Fibroblast of skin of abdomen (primary cell): ENCODE data around the gene LAMA3.

ENCODE experiments used
- DNase-seq: peaks from one replicate; pipeline ENCODE4 v3.0.0-alpha.2; 2013

LAMA3 gene

DNA sequence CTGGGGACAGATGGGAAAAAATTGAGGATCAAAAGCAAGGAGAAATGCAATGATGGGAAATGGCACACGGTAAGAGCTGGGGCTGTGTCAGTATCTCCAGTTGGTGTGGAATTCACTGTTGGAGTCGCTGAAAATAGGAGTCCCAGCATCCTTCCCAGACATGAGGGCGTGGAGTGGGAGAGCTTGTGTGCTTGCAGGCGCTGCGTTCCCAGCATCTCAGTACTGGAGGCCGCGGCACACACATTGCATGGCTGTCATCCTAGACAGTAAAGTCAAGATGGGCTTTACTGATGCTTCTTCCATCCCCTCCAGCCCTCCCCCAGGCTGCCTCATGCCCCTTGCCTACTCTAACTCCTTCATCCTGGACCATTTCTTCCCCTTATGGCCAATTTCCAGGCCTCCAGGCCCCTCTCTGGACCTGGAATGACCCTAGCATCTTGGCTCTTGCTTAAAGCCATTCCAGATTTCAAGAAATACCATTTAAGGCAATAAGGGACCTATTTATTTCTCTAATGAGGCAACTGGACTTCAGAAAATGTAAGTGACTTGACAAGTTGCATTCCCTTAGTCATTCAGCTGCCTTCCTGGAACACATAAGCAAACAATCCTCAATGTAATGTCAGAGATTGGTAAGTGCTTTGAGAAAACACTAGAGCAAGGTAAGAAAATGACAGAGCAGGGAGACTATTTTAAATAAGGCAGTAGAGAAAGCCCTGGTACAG is 254.8 kb downstream of the LAMA3 start:
- peak; percentile 66 for DNase-seq

DNA sequence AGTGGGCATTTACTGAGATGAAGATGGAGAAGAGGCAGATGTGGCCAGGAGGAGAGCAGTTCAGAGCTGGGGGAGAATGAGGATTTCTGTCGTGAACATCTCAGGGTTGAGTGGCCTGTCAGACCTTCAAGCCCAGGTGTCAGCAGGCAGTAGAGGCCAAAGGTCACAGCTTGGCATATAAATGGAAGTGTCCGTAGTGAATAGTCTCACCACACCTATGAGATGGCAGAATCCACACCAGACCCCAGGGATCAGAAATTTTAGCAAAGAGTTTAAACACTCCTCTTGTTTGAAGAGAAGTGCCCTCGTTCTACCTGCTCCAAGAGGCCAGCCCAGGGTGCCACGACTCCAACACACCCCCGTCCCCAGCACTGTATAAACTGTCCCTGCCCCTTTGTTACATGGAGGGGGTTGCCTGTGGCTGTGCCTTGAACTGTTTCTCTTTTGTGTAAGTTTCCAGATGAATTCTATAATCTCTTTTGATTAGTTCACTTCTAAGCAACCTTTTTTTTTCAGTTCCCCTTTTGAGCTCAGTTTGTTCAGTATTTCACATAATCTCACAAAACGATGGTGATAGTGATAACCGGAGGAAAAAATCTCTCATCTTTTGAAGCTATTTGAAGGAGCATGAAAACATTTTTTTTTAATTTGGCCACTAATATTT is 256.3 kb downstream of the LAMA3 start:
- DNase-seq: no peak

DNA sequence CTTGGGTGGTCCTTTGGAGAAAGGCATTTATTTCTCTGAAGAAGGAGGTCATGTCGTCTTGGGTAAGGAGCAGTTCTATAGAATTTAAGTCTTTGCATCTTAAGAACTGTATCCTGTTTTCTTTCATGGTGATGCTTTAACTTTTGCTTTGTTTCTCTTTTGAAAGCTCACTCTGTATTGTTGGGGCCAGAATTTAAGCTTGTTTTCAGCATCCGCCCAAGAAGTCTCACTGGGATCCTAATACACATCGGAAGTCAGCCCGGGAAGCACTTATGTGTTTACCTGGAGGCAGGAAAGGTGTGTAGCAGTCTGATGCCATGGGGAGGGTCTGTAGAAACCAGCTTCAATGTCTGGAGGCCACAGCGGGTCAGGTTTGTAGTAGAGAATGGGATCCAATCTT is 260.6 kb downstream of the LAMA3 start:
- no peak for DNase-seq

DNA sequence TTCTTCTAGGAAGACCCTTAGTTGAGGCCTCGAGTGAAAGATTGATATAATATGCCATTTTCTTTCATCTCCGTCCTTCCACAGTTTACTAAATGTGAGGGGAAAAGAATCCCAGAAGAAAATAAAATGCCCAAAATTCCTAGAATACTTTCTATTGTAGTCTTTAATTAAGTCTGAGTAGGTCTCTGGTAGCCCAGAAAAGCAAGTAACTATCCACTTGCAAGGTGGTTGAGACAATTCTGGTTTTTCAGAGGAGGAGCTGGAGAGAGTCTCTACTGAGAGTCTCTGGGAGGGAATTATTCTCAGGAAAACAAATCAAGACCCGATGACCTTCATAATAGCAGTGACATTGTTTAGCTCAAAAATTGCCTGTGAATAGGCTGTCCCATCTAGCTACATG is 261.4 kb downstream of the LAMA3 start:
- DNase-seq: no peak

DNA sequence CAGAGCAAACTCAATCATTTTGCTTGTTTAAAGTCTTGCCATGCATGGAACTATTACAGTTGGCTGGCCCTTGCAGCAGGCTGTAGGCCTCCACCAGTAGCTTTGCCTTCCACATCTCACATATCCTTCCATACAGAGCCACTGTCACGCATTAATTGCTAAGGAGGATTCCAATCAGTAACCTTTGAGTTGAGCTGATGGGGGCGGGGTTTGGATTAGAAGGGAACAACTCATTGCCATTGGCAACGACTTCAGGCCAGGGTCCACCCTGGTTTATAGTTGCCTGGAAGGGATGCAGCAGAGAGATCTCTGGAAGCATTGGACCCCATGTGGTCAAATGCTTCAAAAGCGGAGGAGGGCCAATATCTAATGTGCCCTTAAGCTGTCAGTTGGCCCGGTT is 262.0 kb downstream of the LAMA3 start:
- no peak for DNase-seq

DNA sequence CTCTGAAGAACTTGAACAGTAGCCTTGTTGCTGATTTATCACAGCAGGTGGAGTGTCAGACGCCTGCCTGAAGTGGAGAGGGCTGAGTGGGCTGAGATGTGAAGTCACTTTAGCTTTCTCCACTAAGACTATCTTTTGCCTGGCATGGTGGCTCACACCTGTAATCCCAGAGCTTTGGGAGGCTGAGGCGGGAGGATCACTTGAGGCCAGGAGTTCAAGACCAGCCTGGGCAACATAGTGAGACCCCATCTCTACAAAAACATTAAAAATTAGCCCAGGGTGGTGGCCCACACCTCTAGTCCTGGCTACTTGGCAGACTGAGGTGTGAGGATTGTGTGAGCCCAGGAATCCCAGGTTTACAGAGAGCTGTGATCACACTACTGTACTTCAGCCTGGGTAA is 264.7 kb downstream of the LAMA3 start:
- DNase-seq: no peak

DNA sequence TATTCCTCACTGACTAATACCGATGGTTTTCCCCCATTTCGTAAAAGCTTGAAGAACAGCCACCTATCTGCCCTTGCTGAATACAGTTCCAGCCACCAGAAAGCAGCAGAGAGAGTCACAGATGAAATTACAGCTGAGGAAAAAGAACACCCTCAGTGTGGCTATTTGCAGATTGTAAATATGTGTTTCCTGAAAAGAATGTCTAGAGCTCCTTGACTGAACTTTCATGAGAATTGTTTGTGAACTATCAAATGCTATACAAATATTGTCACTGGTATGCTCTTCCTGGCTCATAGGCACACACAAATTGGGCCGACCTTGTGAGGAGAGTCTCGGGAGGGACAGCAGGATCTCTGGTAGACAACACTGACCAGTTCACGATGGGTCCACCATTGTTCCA is 267.2 kb downstream of the LAMA3 start:
- DNase-seq: no peak

DNA sequence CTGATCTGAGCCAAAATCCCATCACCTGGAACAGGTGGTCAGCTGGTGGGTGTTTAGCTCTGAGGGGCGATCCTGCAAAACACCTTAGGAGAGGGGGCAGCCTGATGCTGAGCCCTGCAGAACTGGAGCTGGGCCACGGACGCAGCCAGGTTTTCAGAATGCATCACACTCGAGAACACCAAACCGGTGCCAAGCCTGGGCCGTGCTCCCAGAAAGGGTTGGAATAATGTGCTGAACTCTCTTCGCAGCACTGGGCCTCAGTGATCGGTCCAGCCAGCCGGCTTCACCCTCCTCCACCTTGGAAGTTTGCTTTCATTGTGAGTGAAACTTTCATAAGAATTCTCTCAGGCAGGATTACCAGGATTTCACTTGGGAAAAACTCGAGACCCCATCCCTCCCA is 268.8 kb downstream of the LAMA3 start:
- DNase-seq: no peak

DNA sequence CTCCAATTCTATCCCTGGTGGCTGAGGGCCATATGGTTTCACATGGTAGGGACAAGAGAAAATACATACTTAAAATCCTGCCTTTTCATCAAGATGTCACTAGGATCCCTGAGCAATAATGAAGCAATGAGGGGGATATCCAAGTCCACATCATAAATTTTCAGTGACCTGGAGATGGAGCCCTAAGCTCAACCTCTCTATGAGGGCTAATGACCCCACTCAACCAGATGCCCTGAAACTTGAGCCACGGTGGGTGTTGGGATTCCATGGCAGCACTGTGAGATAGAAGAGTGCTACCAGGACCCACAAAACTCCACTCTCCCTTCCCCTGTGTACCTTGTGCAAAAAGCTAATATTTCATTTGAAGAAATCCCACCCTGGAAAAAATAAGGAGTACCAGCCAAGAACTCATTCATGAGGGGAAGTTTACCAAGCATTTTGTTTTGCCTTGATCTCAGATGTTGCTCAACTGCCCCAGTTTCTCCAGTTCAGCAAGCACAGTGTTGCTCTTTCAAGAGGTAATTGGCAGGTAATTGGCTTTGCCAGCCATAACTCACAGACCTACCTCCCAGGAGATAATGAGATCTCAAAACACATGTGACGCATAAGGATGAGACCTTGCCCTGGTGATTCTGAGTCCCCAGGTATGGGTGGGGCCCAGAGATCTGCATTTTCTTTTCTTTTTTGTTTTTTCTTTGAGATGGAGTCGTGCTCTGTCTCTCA is 274.4 kb downstream of the LAMA3 start:
- no peak for DNase-seq

DNA sequence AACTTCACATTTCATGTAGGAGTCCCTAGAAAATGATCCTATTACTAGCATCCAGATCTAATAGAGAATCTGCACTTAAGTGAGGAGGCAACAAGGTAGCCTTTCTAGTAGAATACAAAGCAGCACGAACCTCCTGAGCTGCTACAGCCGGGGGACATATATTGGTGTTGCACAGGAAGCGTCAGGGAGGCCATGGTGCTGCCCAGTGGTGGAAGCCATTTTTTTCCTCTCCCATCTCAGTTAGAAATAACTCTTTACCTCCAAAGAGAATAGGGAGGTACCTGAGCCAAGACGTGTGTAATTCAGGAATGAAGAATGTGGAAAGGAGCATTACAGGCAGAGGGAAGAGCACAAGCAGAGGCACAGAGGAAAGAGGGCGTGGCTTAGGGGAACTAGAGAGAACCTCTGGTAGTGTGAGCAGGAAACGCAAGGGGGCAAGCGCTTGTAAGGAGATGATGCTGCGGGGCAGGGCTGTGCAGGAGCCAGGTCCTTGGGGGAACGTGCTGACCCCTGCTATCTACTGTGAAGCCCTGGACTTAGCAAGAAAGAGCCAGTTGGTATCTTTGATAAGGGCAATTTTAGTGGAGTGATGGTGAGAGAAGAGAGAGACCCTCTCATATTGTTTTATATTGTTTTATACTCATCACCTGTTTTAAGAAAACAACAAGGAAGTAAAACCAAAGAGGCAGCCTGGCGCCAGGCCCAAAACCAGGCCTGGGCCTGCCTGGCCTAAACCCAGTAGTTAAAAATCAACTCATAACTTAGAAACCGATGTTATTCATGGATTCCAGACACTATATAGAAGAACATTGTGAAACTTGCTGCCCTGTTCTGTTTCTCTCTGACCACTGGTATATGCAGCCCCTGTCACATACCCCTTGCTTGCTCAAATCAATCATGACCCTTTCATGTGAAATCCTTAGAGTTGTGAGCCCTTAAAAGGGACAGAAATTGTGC is 275.3 kb downstream of the LAMA3 start:
- DNase-seq: no peak

DNA sequence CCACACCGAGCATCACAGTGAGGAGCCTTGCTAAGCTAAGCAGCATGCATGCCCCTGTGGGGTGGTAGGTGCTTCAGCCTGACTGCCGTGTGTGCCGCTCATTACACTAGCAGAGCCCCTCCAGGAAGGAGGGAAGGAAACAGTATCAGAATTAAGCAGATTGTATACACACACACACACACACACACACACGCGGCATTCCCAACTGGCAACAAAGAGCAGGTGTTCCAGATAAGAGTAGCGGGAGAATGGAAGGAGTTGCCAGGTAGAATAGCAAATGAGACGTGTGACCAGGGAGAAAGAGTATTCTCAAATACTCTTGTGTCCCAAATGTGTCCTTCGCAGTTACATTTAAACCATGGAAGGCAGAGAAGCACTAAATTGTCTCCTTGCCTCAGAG is 277.7 kb downstream of the LAMA3 start:
- DNase-seq: no peak

DNA sequence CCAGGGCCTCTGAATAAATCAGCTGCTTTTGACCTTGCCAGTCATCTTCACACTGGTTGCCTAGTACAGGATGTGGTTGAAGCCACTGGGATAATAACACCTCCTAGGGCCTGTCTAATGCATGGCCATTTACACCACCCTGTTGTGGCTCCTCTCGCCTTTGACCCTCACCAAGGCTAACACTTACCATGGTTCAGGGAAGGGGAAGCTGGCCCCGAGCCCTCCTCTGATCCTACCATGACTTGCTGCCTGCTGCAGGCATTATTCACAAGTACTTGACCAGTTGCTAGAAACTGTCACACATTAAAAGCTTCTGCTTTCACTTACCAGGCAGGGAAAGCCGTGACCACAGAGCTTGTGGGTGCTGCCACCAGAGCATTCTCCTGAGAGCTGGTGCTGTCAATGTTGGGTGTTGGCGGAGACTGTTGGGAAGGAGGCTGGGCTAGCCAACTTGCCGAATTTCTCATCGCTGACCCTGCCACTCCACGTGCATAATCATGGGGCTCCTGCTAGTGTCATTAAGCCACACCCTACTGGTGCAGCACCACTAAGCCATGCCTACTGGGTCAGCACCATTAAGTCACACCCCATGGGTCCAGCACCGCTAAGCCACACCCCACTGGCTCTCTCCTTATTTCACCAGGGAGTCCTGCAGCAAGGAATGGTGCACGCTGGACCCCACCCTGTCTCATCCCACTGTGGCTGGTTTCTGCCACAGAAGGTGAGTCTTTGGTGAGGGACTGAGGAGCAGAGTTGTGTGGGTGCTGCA is 278.3 kb downstream of the LAMA3 start:
- no peak for DNase-seq

DNA sequence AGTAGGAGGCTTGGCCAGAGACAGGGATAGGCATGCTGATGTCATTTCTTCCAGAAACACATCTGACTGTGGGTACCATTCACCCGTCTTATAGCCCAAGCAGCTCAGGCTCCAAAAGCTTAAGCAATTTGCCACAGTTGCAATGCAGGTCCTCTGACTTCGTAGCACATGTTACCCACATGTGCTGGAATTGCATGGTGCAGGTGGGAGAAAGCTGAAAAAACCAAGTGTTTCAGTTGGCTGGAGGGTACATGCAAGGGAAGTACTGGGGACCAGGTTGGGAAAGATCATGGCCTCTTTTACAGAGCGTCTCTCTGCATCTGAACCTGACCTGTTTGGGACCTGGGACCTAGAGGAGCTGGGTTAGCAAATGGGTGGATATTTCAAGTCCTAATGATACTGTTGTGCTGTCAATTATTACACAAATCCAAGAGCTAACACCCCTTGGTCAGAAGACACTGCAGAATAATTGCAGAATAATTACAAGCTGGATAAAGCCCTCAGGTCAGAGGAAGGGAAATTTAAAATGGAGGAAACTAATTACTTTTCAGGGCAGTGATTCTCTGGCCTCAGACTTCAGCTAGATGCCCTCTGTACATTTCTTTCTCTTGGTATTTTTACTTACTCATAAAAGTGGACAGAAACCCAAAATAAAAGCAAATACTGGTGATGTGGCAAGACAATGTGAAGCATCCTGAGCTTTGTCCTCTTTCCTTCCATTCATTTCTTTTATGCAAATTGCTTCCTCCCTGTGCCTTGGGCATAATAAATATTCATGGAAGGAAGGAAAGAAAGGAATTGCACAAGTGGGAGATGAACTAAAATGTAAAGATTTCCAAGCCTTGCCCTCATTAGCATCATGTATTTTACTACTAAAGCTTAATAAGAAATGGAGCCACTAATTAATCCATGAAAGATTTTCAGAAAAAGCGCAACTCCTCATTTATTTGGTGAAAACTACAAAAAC is 279.7 kb downstream of the LAMA3 start:
- DNase-seq: no peak

DNA sequence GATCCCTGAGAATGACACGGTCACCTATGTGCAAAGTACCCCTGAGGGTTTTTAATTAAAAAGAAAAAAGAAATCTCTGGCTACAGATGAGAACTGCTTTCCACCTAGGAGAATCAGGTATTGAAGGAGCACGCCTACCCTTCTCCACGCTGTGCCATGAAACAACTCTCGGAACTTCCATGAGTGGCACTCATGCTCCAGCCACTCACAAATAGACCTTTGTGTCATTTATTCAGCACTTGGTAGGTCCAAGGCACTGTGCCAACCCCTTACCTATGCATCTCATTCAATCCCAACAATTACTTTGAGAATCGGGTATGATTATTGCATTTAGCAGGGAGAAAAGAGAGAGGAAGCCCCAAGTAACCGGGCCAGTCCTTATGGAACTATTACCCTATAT is 280.4 kb downstream of the LAMA3 start:
- no peak for DNase-seq

DNA sequence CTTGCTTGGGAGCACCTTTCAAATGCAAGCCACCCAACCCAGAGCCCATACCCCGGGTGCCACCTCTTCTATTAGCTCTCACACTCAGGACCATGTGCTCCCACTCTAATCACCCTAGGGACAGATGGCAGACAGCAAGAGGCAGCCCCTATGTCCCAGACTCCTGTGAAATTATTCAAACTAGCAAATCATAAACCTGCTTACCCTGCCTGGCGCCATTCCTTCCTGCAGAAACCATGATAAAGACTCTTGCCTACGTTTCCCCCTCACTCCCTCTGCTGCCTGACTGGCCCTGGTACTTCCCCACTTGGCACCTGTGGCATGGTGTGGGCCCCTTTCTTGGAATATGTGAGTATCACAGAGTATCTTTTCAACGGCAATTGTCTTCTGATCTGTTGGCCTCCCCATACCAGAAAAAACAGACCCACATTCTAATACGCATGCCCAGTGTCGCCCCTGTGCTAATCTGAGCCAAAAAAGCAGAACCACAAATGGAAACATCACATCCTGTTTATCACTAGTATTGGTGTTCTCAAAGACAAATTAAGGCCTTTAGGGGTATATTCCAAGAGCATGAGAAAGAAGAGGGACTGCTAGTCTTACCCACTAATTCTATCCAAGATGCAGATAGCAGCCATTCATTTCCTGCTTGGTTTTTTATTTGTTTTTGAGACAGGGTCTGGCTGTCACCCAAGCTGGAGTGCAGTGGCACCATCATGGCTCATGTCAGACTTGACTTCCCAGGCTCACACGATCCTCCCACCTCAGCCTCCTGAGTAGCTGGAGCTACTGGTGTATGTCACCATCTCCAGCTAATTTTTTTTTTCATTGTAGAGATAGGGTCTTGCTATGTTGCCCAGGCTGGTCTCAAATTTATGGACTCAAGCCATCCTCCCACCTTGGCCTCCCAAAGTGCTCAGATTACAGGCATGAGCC is 281.2 kb downstream of the LAMA3 start:
- no peak for DNase-seq

DNA sequence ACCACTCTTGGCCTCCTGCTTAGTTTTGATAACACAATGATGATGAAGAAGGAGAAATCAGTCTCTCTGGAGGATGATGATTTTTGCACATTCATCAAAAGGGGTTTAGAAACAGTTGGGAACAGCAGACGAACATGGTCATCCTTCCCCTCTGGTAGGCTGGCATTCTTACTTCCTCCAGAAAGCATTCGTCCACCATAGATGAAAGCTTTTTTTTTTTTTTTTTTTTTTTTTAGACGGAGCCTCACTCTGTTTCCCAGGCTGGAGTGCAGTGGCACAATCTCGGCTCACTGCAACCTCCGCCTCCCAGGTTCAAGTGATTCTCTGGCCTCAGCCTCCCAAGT is 281.8 kb downstream of the LAMA3 start:
- no peak for DNase-seq

DNA sequence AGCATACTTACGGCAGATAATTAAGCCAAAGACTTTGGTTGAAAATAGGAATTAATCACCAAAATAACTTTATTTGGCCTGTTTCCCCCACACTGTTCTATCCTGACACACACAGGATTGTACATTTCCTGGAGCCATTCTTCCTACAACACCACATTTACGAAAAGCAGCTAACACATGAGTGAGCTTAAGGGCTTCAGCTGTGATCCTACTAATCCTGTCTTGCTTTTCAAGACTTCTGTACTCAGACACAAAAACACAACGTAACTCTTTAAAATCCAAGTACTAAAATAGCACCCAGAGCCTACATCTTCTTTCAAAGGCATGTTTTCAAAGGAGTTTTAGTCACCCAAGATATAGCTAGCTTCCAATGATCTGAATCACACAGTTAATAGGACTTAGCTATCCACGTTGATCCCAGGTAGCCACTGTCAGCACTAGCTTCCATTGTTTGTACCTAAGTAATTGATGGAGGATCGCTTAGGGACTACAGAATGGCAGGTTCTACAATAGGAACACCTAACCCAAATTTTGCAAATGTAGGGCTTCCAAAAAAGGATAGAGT is 282.5 kb downstream of the LAMA3 start:
- no peak for DNase-seq

DNA sequence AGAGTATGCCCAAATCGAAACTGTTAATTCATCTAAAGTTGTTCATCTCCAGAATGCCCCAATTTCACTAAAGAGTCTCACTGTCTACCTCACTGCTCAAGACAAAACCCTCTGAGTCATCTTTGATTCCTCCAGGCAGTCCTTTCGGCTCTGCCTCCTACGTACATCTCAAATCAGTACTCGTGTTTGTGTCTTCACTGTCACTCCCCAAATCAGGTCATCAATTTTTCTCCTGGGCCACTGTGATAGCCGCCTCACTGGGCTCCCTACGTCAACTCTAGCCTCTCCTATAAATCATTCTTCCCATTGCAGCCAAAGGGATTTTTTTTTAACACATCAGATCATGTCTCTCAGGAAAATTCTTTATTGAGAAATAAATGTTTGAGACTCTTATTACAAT is 283.2 kb downstream of the LAMA3 start:
- DNase-seq: no peak

DNA sequence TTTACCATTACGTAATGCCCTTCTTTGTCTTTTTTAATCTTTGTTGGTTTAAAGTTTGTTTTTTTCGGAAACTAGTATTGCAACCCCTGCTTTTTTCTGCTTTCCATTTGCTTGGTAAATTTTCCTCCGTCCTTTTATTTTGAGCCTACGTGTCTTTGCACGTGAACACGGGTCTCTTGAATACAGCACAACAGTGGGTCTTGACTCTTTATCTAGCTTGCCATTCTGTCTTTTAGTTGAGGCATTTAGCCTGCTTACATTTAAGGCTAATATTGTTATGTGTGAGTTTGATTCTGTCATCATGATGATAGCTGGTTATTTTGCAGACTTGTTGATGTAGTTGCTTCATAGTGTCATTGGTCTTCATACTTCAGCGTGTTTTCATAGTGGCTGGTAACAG is 287.9 kb downstream of the LAMA3 start:
- DNase-seq: no peak
